Neural progenitor cell (in vitro differentiated cells): ENCODE results near the gene PLS3. TPM values are rescaled to one million over a fixed set of nuclear protein-coding genes. Genes with fewer than 3 reads are reported as not detected.

Source experiments
- DNase-seq: peaks from one replicate; pipeline ENCODE4 v3.0.0-alpha.2; 2016; ENCODE audit warnings: low spot score
- H2AFZ ChIP-seq: fragments of 200-600 bp; sonication (generic); replicated peaks from 2 replicates; pipeline ENCODE4 v1.6.1; 2016; ENCODE audit warnings: antibody characterized with exemption
- H3F3A ChIP-seq: fragments of 200-600 bp; sonication (generic); 2 replicates; pipeline ENCODE4 v1.6.1; 2016; ENCODE audit warnings: antibody characterized with exemption, low read depth
- H3K27ac ChIP-seq: fragments of 200-600 bp; sonication (generic); 2 replicates; pipeline ENCODE4 v1.5.1; 2016; ENCODE audit warnings: mild to moderate bottlenecking
- H3K27me3 ChIP-seq: fragments of 200-600 bp; sonication (generic); 2 replicates; pipeline ENCODE4 v1.6.1; 2016; ENCODE audit warnings: mild to moderate bottlenecking, moderate library complexity
- H3K36me3 ChIP-seq: fragments of 200-600 bp; sonication (generic); 2 replicates; pipeline ENCODE4 v1.5.1; 2016
- H3K4me1 ChIP-seq: fragments of 200-600 bp; sonication (generic); 2 replicates; pipeline ENCODE4 v1.6.1; 2016; ENCODE audit warnings: mixed run types
- H3K4me2 ChIP-seq: fragments of 200-600 bp; sonication (generic); 2 replicates; pipeline ENCODE4 v1.6.1; 2016
- H3K4me3 ChIP-seq: fragments of 200-600 bp; sonication (generic); 2 replicates; pipeline ENCODE4 v1.5.1; 2016
- H3K79me2 ChIP-seq: fragments of 200-600 bp; sonication (generic); 2 replicates; pipeline ENCODE4 v1.6.1; 2016; ENCODE audit warnings: low read depth
- H3K9ac ChIP-seq: fragments of 200-600 bp; sonication (generic); 2 replicates; pipeline ENCODE4 v1.6.1; 2016
- H3K9me3 ChIP-seq: fragments of 200-600 bp; sonication (generic); 2 replicates; pipeline ENCODE4 v1.5.1; 2016; ENCODE audit warnings: low read depth
- H4K20me1 ChIP-seq: fragments of 200-600 bp; sonication (generic); 2 replicates; pipeline ENCODE4 v1.6.1; 2016; ENCODE audit warnings: low read depth
- H3K27ac Mint-ChIP-seq: 3 replicates; pipeline ENCODE4 v1.8.0; 2021; ENCODE audit warnings: mixed read lengths
- H3K27me3 Mint-ChIP-seq: 2 replicates; pipeline ENCODE4 v1.8.0; 2022; ENCODE audit warnings: low read depth, mild to moderate bottlenecking, inconsistent platforms, moderate library complexity, mixed read lengths; ENCODE audit not compliant: insufficient read depth
- H3K36me3 Mint-ChIP-seq: 3 replicates; pipeline ENCODE4 v1.8.0; 2021; ENCODE audit warnings: mixed read lengths
- H3K4me1 Mint-ChIP-seq: 3 replicates; pipeline ENCODE4 v1.8.0; 2021; ENCODE audit warnings: mixed read lengths
- H3K4me3 Mint-ChIP-seq: 3 replicates; pipeline ENCODE4 v1.8.0; 2021; ENCODE audit warnings: mild to moderate bottlenecking, moderate library complexity, mixed read lengths
- H3K9me3 Mint-ChIP-seq: 3 replicates; pipeline ENCODE4 v1.8.0; 2020; ENCODE audit warnings: mixed read lengths
- CTCF ChIP-seq: fragments of 200-600 bp; sonication (generic); IDR thresholded peaks from 2 replicates; pipeline ENCODE4 v1.5.1; 2017; ENCODE audit warnings: antibody characterized with exemption, mild to moderate bottlenecking
- EZH2 ChIP-seq: fragments of 200-600 bp; sonication (generic); IDR thresholded peaks from 2 replicates; pipeline ENCODE4 v1.6.1; 2017; ENCODE audit warnings: antibody characterized with exemption, mild to moderate bottlenecking, moderate library complexity
- EZH2phosphoT487 ChIP-seq: fragments of 200-600 bp; sonication (generic); IDR thresholded peaks from 2 replicates; pipeline ENCODE4 v1.6.1; 2017; ENCODE audit warnings: antibody characterized with exemption
- total RNA-seq: library from RNA; depleted of rRNA; stranded (reverse); fragments of >200 nt; gene quantifications from 2 replicates; pipeline ENCODE4 v1.2.3, GENCODE V29; 2015; ENCODE audit warnings: low replicate concordance

Gene PLS3
- total RNA-seq, 1 donor from 2014 or later, result 222 TPM

- H3K4me3 ChIP-seq, result no peak overlapping the region
- Mint-ChIP-seq H3K9me3 (no peaks in the 10 kb centered on the region), H3K4me1 (peaks cover 31% of the 10 kb centered on the region), H3K27ac (no peak overlapping the region), H3K4me3 (no peak overlapping the region), H3K27me3 (no peaks in the 10 kb centered on the region), H3K36me3 (peaks cover 4% of the 10 kb centered on the region)
- no peak overlapping the region for H3K9ac ChIP-seq
- no peak overlapping the region for H2AFZ ChIP-seq
- peaks cover 95% of the 10 kb centered on the region for H3K79me2 ChIP-seq
- TF ChIP-seq EZH2phosphoT487 (no peak), CTCF (no peak), EZH2 (no peak)
- H3F3A ChIP-seq, result no peaks in the 10 kb centered on the region
- peaks cover 13% of the 10 kb centered on the region for H3K4me1 ChIP-seq
- no peak overlapping the region for H3K4me2 ChIP-seq
- no peaks in the 10 kb centered on the region for H4K20me1 ChIP-seq
- no peaks in the 10 kb centered on the region for H3K27me3 ChIP-seq
- H3K36me3 ChIP-seq, result no peaks in the 10 kb centered on the region
- no peak for DNase-seq
- H3K27ac ChIP-seq, result no peak overlapping the region
- H3K9me3 ChIP-seq, result no peaks in the 10 kb centered on the region
These were observed 28.4 kb downstream of the PLS3 start for GRCh38 chrX:115589419-115589818.

GRCh38 chrX:115591420-115591819, 30.4 kb downstream of the PLS3 start:
- Histone ChIP-seq H3K4me3 (no peak overlapping the region), H3K9me3 (no peaks in the 10 kb centered on the region), H3K4me2 (no peak overlapping the region), H3K4me1 (peaks cover 13% of the 10 kb centered on the region), H3F3A (no peaks in the 10 kb centered on the region), H3K27ac (no peak overlapping the region), H3K36me3 (no peaks in the 10 kb centered on the region), H3K9ac (no peak overlapping the region), H3K27me3 (no peaks in the 10 kb centered on the region), H2AFZ (no peak overlapping the region), H4K20me1 (no peaks in the 10 kb centered on the region), H3K79me2 (peaks cover 89% of the 10 kb centered on the region)
- H3K9me3 Mint-ChIP-seq, result no peaks in the 10 kb centered on the region
- no peaks in the 10 kb centered on the region for H3K27me3 Mint-ChIP-seq
- TF ChIP-seq EZH2, result no peak
- TF ChIP-seq CTCF, result no peak
- H3K4me1 Mint-ChIP-seq, result peaks cover 35% of the 10 kb centered on the region
- no peak overlapping the region for H3K27ac Mint-ChIP-seq
- H3K36me3 Mint-ChIP-seq, result peaks cover 10% of the 10 kb centered on the region
- no peak overlapping the region for H3K4me3 Mint-ChIP-seq
- DNase-seq, result no peak

GRCh38 chrX:115591856-115592842, 31.2 kb downstream of the PLS3 start:
- H3K27ac ChIP-seq, result no peak overlapping the region
- H3K9ac ChIP-seq, result no peak overlapping the region
- TF ChIP-seq EZH2phosphoT487 (no peak), CTCF (no peak), EZH2 (no peak)
- H3F3A ChIP-seq, result no peaks in the 10 kb centered on the region
- no peak overlapping the region for H3K4me3 Mint-ChIP-seq
- H3K4me3 ChIP-seq, result no peak overlapping the region
- no peaks in the 10 kb centered on the region for H3K9me3 Mint-ChIP-seq
- H3K36me3 ChIP-seq, result no peaks in the 10 kb centered on the region
- H2AFZ ChIP-seq, result no peak overlapping the region
- H4K20me1 ChIP-seq, result no peaks in the 10 kb centered on the region
- H3K36me3 Mint-ChIP-seq, result peaks cover 12% of the 10 kb centered on the region
- peaks cover 82% of the 10 kb centered on the region for H3K79me2 ChIP-seq
- H3K27me3 ChIP-seq, result no peaks in the 10 kb centered on the region
- H3K27me3 Mint-ChIP-seq, result no peaks in the 10 kb centered on the region
- H3K4me2 ChIP-seq, result no peak overlapping the region
- H3K9me3 ChIP-seq, result no peaks in the 10 kb centered on the region
- H3K4me1 Mint-ChIP-seq, result peaks cover 35% of the 10 kb centered on the region
- no peak for DNase-seq
- H3K27ac Mint-ChIP-seq, result peak overlapping the region; percentile 38
- H3K4me1 ChIP-seq, result peaks cover 13% of the 10 kb centered on the region
